ENCODE measurements around the gene RALGAPA1.
"Not testable (repeated sequence)": the region's sequence is repeated elsewhere in the genome, so short reads cannot be mapped to it uniquely, and the experiment has no call there.

The RALGAPA1 gene

GRCh38 chr14:35821564-35822411, 12.7 kb upstream of the RALGAPA1 start:
- DNase-seq (ENCODE audit: low read depth in 2 of 2): no peak

GRCh38 chr14:35819591-35820540, 10.8 kb upstream of the RALGAPA1 start:
- DNase-seq (ENCODE audit: low read depth in 2 of 2): no peak

GRCh38 chr14:35818346-35819115, 9.4 kb upstream of the RALGAPA1 start:
- no peak for DNase-seq (ENCODE audit: low read depth in 2 of 2)

GRCh38 chr14:35814371-35815005, 5.4 kb upstream of the RALGAPA1 start:
- no peak for DNase-seq (ENCODE audit: low read depth in 2 of 2)

- DNase-seq (ENCODE audit: low read depth in 2 of 2): no peak
Measured at GRCh38 chr14:35810963-35811362, 1.9 kb upstream of the RALGAPA1 start.

- no peak for DNase-seq (ENCODE audit: low read depth in 2 of 2)
Measured at GRCh38 chr14:35809597-35809996, 502 bp upstream of the RALGAPA1 start.

GRCh38 chr14:35808076-35808637, 938 bp downstream of the RALGAPA1 start:
- DNase-seq (ENCODE audit: low read depth in 2 of 2): no peak

GRCh38 chr14:35807131-35807961, 1.7 kb downstream of the RALGAPA1 start:
- no peak for DNase-seq (ENCODE audit: low read depth in 2 of 2)

GRCh38 chr14:35806006-35806907, 2.8 kb downstream of the RALGAPA1 start:
- no peak for DNase-seq (ENCODE audit: low read depth in 2 of 2)

GRCh38 chr14:35797796-35798195, 11.3 kb downstream of the RALGAPA1 start:
- DNase-seq (ENCODE audit: low read depth in 2 of 2): no peak

GRCh38 chr14:35789651-35790050, 19.4 kb downstream of the RALGAPA1 start:
- DNase-seq (ENCODE audit: low read depth in 2 of 2): no peak

GRCh38 chr14:35786856-35787255, 22.2 kb downstream of the RALGAPA1 start:
- DNase-seq (ENCODE audit: low read depth in 2 of 2): no peak

GRCh38 chr14:35783699-35784098, 25.4 kb downstream of the RALGAPA1 start:
- DNase-seq (ENCODE audit: low read depth in 2 of 2): no peak

- no peak for DNase-seq (ENCODE audit: low read depth in 2 of 2)
Measured at GRCh38 chr14:35779368-35779767, 29.7 kb downstream of the RALGAPA1 start.

GRCh38 chr14:35777550-35777949, 31.5 kb downstream of the RALGAPA1 start:
- DNase-seq (ENCODE audit: low read depth in 2 of 2): not testable (repeated sequence)

GRCh38 chr14:35776823-35777222, 32.3 kb downstream of the RALGAPA1 start:
- no peak for DNase-seq (ENCODE audit: low read depth in 2 of 2)

- DNase-seq (ENCODE audit: low read depth in 2 of 2): not testable (repeated sequence)
Measured at GRCh38 chr14:35776085-35776484, 33.0 kb downstream of the RALGAPA1 start.

- DNase-seq (ENCODE audit: low read depth in 2 of 2): no peak
Measured at GRCh38 chr14:35766700-35767082, 42.4 kb downstream of the RALGAPA1 start.

Data from fibroblast of skin of left biceps (primary cell).